DMS114 treated with DMSO at 0.1 percent for 48 hours (cell line): ENCODE results near the gene POLD3.

Experiments used
- DNase-seq: peaks from one replicate; lab custom pipeline; 2025; ENCODE audit not compliant: unreplicated experiment; lab: John Stamatoyannopoulos, UW

The POLD3 gene

DNA sequence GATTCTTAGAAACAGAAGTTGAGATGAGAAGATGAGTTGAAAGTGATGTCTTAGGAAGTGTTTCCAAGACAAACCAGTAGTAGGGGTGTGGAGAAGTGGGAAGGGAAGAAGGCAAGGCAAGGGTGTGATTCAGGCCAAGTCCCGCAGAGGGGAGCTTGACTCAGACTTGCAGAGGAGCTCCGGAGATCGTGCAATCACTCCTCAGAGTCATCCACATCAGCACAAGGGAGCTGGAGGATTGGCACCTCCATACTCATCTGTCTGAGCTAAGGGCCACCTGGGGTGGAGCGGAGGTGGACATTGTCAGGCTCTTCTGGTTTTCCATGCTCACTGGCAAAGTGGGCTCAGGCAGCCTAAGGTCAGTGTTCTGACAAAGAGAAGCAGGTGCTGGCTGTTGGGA is 94.4 kb downstream of the POLD3 start:
- no peak for DNase-seq

DNA sequence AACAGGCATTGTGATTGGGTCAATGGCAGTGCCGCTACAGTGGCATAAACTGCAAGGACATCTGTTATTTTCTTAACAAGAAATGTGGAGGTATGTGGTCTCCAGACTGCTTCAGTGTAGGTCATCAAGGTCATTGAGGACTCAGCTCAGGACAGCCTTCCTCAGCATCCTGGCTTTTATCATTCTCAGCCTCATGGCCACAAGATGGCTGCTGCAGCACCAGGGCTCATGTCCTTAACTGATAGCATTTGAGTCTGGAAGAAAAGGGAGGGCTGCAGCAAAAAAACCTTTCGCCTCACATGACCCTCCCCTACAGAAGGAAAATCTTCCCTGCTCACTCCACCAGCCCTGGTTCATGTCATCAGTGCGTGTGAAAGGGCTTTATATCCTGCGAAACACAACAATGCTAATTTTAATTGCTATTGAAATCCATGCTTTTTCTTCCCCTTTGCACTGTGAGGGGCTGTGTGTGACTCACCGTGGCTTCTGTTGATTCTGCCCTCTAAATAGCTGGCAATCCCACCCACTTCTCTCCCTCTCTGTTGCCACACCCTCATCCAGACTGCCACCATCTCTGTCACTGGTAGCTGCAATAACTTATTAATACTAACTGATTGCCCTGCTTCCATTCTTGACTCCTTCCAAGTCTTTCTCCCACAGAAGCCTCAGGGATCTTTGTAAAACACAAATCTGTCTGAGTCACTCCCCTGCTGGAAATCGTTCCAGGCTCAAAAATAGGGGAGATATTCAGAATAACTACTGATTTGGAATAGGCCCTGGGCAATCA is 95.0 kb downstream of the POLD3 start:
- DNase-seq, result no peak

DNA sequence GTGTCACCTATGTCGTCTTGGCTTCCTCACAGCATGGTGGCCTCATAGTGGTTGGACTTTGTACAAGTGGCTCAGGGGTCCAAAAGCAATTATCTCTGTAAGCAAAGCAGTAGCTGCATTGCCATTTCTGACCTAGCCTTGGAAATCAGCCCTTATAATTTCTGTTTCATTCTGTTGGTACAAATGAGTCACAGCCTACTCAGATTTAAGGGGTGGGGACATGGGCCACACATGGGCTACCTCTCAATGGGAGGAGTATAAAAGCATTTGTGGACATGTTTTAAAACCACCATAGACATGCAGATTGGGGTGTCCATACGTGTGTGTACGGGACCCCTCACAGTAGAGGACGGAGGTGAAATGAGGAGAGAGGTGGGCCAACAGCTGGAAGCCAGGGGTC is 97.3 kb downstream of the POLD3 start:
- no peak for DNase-seq

DNA sequence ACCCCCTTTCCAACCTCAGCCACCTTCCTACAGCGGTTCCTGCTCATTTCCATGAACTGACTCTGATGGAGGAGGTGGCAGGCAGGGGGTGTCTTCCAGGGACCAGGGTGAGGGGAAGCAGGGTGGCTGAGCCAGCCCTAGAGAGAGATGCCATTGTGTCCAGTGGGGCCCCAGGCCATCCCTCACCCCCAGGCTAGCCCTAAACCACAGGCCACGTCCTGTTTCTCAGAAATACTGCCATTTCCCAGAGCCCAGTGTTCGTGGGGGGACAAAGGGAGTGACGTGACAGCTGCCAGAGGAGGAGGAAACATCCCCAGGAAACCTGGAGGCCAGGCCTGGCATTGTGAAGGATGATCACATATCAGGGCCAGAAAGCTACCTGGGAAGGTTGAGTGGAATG is 99.4 kb downstream of the POLD3 start:
- no peak for DNase-seq
